HG02973 (cell line): ENCODE results near the gene FAM53A.
"Not testable (repeated sequence)": the region's sequence is repeated elsewhere in the genome, so short reads cannot be mapped to it uniquely, and the experiment has no call there.

Experiments used
- ATAC-seq: cut with Tn5 transposase; IDR thresholded peaks from one replicate; pipeline ENCODE4 v1.9.1; 2021; ENCODE audit warnings: moderate library complexity; ENCODE audit not compliant: unreplicated experiment

FAM53A gene

GRCh38 chr4:1717129-1718094, 33.3 kb upstream of the FAM53A start:
- ATAC-seq = no peak

- no peak for ATAC-seq
Observed at GRCh38 chr4:1716065-1716945, 32.2 kb upstream of the FAM53A start.

- no peak for ATAC-seq
Observed at GRCh38 chr4:1715002-1715758, 31.1 kb upstream of the FAM53A start.

- no peak for ATAC-seq
Observed at GRCh38 chr4:1714303-1715001, 30.3 kb upstream of the FAM53A start.

- ATAC-seq = no peak
Observed at GRCh38 chr4:1713003-1713851, 29.1 kb upstream of the FAM53A start.

GRCh38 chr4:1712216-1713002, 28.3 kb upstream of the FAM53A start, which contains the start of gene SLBP:
SLBP (minus strand) TSS chr4:1712319; CDS start chr4:1712188, 131 bp downstream.
- ATAC-seq = peak; percentile 68

- peak; percentile 16 for ATAC-seq
Observed at GRCh38 chr4:1711571-1712215, 27.6 kb upstream of the FAM53A start.

- no peak for ATAC-seq
Observed at GRCh38 chr4:1711055-1711570, 27.0 kb upstream of the FAM53A start.

- ATAC-seq = no peak
Observed at GRCh38 chr4:1708581-1708980, 24.5 kb upstream of the FAM53A start.

GRCh38 chr4:1706358-1706757, 22.2 kb upstream of the FAM53A start:
- no peak for ATAC-seq

GRCh38 chr4:1705732-1706131, 21.6 kb upstream of the FAM53A start:
- ATAC-seq = no peak

- no peak for ATAC-seq
Observed at GRCh38 chr4:1703867-1704266, 19.8 kb upstream of the FAM53A start.

GRCh38 chr4:1701671-1702070, 17.6 kb upstream of the FAM53A start:
- not testable (repeated sequence) for ATAC-seq

GRCh38 chr4:1695913-1696312, 11.8 kb upstream of the FAM53A start:
- ATAC-seq = no peak

GRCh38 chr4:1693131-1693896, 9.2 kb upstream of the FAM53A start:
- ATAC-seq = no peak

- no peak for ATAC-seq
Observed at GRCh38 chr4:1691737-1692373, 7.7 kb upstream of the FAM53A start.

GRCh38 chr4:1690698-1691097, 6.6 kb upstream of the FAM53A start:
- no peak for ATAC-seq
